H1 (cell line): Measurements from ENCODE around the gene TFDP1.

Experiments
- EZH2 ChIP-seq: fragments of 200-600 bp; sonication (generic); IDR thresholded peaks from 2 replicates; pipeline ENCODE4 v1.7.1; 2012; ENCODE audit warnings: low read depth, mild to moderate bottlenecking, moderate library complexity, low read length, inconsistent platforms; ENCODE audit not compliant: severe bottlenecking
- NRF1 ChIP-seq: IDR thresholded peaks from 2 replicates; pipeline ENCODE4 v1.6.1; 2011; ENCODE audit warnings: mild to moderate bottlenecking, low read depth, low read length, improper control_type of control experiment
- POLR2A ChIP-seq, 2 experiments: IDR thresholded peaks; 1 replicate in 1 of 2; 2 replicates in 1 of 2; pipeline ENCODE4 v1.6.1; 2011; ENCODE audit warnings: low read depth in 2 of 2, low read length in 2 of 2, mild to moderate bottlenecking in 2 of 2; ENCODE audit errors: control extremely low read depth in 1 of 2
- SP1 ChIP-seq: IDR thresholded peaks from 2 replicates; pipeline ENCODE4 v1.6.1; 2011; ENCODE audit warnings: low read depth, low read length
- SRF ChIP-seq: IDR thresholded peaks from 2 replicates; pipeline ENCODE4 v1.6.1; 2011; ENCODE audit warnings: mild to moderate bottlenecking, low read depth, low read length, moderate library complexity
- TF ChIP-seq, protein P1 (sequence below), 3 experiments: IDR thresholded peaks; 1 replicate in 2 of 3; 2 replicates in 1 of 3; pipeline versions ENCODE4 v1.5.1 to v1.6.1; 2011; ENCODE audit warnings: low read length in 3 of 3, mild to moderate bottlenecking in 3 of 3, inconsistent platforms in 2 of 3, low read depth in 1 of 3, moderate library complexity in 1 of 3; ENCODE audit not compliant: insufficient read depth in 1 of 3; ENCODE audit errors: control extremely low read depth in 1 of 3

DNA sequence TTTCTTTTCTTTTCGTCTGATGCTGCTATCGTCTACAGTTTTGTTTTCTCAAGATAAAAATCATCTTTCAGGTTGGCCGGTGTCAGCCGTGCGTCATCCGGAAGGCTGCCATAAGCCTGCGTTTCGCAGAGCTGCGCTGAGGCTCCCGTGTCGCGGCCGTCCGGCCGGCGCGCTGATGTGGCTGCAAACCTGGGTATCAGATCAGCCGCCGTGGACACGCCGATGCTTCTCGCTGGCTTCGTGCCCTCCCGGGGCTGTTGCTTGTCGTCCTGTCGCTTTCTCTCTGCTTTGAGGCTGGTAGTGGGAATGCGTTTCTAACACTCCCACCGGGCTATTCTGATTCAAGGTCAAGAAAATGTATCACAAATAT is 45.9 kb upstream of the TFDP1 start:
- TF ChIP-seq EZH2, result no peak
- no peak for TF ChIP-seq SP1
- no peak for TF ChIP-seq POLR2A (IDR thresholded peaks at IDR 0.05; ENCODE audit: control extremely low read depth in 1 of 2, low read depth in 2 of 2, low read length in 2 of 2)
- no peak for TF ChIP-seq SRF
- TF ChIP-seq NRF1, result no peak
- TF ChIP-seq, protein P1, sequence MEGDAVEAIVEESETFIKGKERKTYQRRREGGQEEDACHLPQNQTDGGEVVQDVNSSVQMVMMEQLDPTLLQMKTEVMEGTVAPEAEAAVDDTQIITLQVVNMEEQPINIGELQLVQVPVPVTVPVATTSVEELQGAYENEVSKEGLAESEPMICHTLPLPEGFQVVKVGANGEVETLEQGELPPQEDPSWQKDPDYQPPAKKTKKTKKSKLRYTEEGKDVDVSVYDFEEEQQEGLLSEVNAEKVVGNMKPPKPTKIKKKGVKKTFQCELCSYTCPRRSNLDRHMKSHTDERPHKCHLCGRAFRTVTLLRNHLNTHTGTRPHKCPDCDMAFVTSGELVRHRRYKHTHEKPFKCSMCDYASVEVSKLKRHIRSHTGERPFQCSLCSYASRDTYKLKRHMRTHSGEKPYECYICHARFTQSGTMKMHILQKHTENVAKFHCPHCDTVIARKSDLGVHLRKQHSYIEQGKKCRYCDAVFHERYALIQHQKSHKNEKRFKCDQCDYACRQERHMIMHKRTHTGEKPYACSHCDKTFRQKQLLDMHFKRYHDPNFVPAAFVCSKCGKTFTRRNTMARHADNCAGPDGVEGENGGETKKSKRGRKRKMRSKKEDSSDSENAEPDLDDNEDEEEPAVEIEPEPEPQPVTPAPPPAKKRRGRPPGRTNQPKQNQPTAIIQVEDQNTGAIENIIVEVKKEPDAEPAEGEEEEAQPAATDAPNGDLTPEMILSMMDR (IDR thresholded peaks at IDR 0.05; ENCODE audit: control extremely low read depth in 1 of 3, insufficient read depth in 1 of 3, low read depth in 1 of 3, low read length in 3 of 3), result no peak
